NCI-H460 (cell line): ENCODE measurements around the gene ACSL5. TPM values are rescaled to one million over a fixed set of nuclear protein-coding genes. Genes with fewer than 3 reads are reported as not detected.

Experiments used
- DNase-seq: peaks from one replicate; pipeline ENCODE4 v3.0.0-alpha.2; 2016; ENCODE audit warnings: low read depth; ENCODE audit errors: extremely low read depth
- polyA plus RNA-seq: library from polyadenylated mRNA; depleted of rRNA; stranded (reverse); fragments of >200 nt; gene quantifications from 2 replicates; pipeline ENCODE4 v1.2.3, GENCODE V29; 2014; cell fraction: nucleus; rRNA removed
- total RNA-seq: library from RNA; depleted of rRNA; stranded (reverse); fragments of >200 nt; shearing (Covaris generic); gene quantifications from 2 replicates; pipeline ENCODE4 v1.2.3, GENCODE V29; 2014; rRNA removed

The ACSL5 gene, protein sequence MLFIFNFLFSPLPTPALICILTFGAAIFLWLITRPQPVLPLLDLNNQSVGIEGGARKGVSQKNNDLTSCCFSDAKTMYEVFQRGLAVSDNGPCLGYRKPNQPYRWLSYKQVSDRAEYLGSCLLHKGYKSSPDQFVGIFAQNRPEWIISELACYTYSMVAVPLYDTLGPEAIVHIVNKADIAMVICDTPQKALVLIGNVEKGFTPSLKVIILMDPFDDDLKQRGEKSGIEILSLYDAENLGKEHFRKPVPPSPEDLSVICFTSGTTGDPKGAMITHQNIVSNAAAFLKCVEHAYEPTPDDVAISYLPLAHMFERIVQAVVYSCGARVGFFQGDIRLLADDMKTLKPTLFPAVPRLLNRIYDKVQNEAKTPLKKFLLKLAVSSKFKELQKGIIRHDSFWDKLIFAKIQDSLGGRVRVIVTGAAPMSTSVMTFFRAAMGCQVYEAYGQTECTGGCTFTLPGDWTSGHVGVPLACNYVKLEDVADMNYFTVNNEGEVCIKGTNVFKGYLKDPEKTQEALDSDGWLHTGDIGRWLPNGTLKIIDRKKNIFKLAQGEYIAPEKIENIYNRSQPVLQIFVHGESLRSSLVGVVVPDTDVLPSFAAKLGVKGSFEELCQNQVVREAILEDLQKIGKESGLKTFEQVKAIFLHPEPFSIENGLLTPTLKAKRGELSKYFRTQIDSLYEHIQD
- total RNA-seq: not detected in 2 replicates
- polyA plus RNA-seq: not detected in 2 replicates

DNA sequence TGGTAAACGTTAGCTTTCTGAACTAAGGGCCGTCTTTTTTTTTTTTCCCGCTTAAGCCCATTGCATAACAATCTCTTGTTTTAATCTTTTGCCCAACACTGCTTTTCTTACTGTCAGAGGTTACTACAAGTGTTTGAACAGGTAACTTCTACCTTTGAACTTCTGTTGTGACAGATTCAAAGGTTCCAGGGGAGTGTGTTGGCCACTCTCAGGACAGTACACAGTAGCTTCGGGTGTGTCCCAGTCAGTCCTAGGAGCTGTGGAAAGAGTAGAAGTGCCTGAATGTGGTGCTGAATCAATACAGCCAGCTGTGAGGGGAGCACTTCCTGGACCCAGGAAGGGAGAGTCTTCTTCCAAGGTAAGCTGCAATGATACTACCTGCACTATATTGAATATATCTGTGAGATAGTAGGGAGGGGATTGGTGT is at the start of gene ACSL5:
Gene ACSL5, plus strand, starts transcription at position 205 of the 427 bp plus-strand sequence. CDS start 20,831 bp downstream, outside the sequence.
- no peak for DNase-seq

DNA sequence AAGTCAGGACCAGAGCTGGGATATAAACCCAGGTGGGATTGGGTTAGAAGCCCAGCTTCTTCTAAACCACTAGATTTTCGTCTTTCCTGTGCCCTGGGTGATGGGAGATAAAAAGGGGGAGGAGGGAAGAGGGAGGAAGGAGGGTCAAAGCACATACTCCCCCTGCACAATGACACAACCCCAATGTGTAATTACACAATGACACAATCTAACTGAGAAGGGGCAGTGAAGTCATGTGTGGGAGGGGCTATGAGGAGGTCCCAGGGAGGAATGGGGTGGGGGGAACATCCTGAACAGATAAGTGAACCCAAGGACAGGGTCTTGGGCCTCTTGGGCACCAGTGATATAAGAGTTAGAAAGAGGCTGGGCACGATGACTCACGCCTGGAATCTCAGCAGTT is 46.2 kb upstream of the ACSL5 start:
- DNase-seq: no peak

DNA sequence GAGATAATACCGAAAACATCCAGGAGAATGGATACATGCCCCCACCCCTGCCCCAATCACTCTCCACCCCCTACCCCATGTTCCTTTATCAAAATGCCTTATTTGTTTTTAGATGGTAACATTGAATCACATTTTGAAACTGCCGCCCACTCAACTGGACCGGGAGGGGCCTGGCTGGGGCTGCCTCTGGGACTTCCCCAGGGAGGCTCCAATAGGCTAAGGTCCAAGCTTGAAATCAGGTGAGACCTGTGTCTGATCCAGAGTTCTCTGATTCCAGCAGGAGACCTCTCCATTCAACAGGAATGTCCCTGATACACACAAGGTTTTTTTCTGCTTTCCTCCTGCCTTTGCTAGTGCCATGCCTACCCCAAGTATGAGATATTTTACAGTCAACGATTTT is 43.8 kb upstream of the ACSL5 start:
- no peak for DNase-seq

DNA sequence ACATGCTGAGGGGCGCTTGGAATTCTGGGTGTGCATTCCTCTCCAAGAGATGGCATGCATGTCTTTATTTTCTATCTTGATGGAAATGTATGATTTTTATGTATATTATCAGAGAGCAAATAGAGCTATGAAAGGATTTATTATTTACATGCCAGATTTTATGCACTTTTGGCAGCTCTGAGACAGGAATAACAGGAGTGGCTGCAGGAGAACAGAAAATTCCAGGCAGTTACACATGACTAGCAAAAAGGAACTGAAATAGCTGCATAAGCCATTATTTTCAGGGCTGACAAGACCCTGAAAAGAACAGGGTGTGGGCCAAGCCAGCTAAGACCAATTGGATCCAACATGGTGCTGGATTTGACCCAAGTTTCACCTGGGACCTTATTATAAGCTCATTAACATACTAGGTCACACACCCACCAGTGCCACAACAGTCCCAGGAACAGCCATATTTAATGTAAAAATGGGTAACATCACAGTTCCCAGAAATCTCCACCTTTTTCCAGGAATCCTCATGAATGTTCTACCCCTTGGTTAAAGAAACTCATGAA is 43.2 kb upstream of the ACSL5 start:
- no peak for DNase-seq

DNA sequence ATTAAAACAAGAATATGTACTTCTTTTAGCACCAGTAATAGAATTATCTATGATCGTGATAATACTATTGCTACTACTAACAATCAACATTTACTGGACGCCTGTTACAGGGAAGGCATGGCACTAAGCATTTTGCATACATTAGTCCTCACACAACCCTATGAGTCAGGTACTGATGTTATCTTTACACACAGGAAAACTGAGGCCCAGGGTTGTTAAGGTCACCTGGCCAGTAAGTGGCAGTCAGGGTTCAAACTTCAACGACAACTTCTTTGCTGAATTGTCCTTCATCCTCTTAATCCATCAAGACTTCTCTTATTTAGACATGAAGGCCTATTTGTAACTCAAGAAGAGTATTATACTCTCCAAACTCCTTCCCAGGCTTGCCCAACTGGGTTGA is 41.9 kb upstream of the ACSL5 start:
- DNase-seq: no peak

DNA sequence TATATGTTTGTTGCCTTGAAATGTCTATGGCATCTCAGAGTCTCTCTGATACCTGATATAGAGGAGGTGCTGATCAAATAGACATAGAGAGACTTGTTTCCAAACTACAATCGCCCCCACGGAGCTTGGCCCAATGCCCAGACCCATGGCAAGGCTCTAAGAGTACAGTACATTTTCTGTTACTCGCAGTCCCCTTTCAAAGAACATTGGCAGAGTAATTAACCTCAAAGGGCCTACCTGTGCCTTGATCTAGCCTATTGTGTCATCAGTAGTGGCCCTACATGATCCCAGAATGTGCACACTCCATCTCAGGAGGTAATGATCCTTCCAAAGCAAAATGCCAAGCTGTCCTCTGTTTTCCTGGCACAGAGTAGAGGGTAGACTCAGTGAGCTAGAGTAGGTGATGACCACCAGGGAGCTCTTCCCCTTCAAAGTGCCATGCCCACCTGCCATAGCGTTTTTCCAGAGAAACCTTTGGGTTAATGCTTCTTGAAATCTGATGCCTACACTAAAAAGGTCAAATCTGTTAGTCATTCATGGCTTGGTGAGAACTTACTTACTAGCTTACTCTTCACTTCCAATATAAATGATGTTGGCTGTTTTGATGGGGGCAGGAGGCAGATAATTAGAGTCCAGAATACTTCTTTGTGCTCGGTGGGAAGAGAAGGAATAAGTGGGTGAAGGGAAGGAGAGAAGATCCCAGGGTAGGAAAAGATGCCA is 41.2 kb upstream of the ACSL5 start:
- DNase-seq: no peak

DNA sequence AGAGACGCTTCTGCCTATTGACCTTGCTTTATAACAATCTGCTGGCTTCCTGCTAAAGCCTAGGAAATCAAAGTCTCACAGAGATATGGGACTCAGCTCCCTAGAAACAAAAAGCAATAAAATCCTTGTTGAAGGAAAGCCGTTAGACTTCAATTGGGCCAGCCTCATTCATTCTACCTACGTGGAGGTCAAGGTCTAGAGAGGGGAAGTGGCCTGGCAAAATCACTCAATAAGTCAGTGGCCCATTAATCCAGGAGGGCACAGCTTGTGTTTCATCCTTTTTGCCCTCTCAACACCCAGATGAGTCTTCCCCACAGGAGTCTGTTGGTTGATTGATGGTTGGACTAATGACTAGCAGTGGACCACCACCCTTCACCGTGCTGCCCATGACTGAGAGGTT is 40.5 kb upstream of the ACSL5 start:
- DNase-seq: no peak

DNA sequence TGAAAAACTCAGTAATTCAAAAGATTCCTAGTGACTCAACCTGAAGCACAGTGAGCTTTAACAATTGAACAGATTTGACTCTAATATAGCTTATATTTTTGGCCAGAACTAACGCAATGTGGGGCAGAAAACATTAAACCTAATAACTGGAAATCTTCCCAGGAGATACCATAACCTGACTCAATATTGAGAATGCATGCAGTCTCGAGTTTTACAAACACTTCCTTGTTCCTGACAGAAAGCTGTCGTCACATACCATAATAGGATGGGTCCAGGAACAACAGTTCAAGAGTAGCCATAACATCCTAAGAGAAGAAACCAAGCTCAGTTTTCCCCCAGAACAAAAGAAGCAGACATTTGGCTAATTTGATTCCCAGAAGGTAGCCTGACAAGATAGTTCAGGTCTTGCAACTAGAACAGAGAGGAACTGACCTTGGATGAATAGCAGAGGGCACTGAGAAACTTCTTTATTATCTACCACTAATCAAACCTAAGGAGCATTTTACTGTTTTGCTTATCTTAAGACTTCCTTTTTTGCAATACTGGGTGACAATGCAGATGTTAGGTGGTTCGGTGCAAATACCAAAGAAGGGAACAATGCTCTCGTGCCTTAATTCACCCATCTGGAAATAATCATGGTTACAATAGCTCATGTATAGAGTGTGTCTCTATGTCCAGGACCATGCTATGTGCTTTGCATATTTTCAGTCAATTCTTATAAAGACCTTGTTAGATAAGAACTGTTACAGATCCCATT is 38.6 kb upstream of the ACSL5 start:
- no peak for DNase-seq

DNA sequence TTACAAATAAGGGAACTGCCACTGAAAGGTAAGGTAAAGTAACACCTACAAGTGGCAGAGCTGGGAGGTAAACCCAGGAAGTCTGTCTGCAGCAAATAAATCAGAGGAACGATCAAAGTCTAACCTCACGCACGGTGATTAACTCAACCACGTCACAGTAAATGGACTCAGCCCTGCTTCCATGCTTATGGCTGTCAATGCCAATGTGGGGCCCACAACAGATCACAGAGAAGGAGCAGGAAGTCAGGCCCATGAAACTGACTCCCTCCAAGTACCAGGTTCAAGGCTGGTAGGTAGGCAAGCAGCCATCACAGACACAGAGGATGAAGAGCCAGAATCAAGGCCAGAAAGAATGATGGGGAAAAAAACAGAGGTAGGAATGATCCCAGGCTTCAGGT is 38.0 kb upstream of the ACSL5 start:
- DNase-seq: no peak

DNA sequence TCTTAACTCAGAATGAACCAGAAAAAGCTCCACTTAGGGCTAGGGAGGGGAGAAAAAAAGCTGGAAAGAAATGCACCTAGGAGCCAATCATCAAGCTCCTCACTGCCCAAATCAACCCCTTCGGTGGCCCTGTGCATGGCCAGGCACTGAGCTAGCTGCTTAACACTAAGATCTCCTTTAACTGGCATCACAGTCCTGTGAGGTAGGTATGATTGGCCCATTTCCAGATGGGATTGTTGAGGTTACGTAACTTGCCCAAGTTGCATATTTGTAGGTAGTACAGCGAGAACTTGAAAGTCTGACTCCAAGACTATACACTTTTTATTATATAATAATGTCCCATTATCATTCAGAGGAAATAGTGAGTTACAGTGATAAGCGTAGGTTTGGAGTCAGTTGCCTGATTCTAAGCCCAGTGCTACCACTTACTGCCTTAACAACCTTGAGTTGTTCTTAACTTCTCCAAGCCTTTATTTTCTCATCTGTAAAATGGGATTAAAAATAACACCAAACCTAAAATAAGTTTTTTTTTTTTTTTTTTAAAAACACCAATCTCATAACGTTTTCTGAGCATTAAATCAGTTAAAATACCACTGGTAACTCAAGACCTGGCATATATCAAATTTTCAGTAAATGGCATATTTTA is 37.2 kb upstream of the ACSL5 start:
- DNase-seq: no peak

DNA sequence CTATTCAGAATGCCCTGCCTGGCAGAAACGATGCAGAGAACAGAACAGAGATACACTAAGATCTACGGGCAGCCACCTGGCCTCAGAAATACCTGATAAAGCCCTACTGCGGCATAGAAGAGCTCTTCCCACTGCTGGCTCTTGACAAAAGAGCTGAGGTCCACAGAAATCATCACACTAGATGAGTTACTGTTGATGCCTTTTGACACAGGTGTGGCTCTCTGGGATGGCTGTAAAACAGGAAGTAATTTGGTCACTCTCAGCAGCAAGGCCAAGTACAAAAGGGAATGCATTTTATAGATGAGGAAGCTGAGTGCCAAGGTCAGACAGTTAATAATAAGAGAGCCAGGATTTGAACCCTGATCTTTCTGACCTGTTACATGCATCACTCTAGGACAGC is 35.0 kb upstream of the ACSL5 start:
- DNase-seq: no peak

DNA sequence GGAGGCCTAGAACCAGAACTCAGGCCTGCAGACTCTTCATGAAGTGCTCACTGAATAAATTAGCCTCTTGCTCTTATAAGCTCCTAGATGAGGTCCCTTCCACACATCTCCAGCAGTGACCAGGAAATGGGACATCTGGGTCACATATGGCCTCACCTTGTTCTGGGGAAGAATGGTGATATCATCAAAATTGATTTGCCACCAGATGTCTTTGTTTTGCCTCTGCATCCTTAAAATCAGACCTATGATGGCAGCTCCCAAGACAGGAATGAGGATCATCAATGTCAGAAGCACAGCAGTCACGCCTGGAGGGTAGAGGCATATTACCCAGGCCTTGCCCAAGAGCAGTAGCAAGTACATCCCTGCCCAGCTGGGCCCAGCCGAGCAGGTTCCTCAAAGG is 33.3 kb upstream of the ACSL5 start:
- DNase-seq: no peak

DNA sequence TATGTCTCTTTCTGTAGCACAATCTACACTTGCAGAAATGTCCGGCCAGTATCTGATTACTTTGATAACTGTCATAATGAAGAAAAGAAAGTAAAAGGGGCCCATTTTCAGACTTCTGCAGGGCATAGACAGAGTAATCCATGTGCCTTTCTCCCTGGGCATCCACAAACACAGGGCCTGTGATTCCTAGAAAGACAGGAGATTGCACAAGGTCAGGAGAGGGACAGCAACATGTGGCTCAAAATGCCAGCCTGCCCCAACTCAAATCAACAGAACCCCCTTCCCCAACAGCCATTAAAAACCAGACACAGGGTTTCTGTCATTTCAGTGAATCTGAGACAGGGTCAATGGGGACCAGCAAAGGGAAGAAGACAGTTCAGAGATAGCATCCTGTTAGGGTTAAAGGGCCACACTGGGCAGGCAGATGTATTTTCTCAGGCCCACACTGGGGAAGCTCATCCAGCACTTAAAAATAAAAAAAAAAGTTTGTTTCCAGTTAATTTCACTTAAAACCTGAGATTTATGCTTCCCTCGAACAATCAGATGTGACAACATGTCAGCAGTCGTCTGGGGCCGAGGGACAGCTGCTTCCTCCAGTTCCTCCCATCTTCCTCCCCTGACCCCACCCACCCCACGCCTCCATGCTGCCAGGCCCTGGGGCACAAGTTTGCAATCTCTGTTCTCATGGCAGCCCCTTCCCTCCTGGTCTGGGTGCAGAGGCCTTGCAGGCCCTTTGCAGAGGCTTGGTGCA is 30.7 kb upstream of the ACSL5 start:
- DNase-seq: no peak

DNA sequence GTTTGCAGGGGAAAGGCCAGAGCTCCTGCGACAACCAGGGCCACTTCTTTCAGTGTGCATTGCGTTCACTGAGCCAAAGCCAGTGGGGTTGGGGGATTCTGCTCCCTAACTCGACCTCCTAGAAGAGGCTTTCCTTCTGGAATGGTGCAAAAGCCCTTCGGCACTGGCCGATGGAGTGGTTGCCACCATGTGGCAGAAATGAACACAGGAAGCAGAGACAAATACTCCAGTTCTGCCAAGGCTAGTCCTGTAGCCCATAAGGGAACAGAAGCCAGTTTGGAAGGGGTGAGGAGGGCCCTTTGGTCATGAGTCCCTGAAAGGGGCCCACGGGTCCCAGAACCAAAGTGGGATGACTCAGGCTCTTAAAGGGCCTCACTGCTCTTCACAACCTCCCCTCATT is 29.7 kb upstream of the ACSL5 start:
- DNase-seq: no peak

DNA sequence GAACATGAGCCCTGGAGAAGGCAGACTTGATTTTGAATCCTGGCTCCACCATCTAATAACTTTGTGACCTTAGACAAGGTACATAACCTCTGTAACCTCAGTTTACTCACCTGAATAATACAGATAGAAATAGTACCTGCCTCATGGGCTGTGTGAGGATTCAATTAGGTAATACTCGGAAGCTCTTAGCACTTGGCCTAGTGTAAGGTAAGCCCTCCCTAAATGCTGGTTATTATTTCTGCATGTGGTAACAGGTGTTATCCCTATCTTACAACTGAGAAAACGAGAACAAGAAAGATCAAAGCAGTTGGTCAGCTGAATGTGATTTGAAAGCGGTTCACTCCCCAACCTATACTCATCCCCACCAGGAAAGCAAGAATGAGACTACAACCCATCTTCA is 28.7 kb upstream of the ACSL5 start:
- DNase-seq: no peak

DNA sequence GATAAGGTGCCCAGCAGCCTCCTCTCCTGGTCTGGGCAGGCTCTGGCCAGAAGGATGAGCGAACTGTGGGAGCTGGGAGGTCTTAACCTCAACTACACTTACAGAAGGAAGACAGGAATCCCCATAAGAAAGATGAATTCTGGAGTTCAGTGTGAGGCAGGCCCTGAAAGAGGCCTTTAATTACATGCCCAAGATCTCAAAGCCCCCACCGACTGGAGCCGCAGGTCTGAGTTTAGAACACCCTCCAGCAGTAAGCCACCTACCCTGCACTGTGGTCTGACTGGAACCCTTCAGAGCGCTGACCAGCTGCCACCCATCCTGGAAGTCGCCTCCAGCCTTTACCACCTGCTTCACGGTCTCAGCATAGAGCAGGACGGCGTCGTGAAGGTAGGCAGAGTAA is 28.2 kb upstream of the ACSL5 start:
- no peak for DNase-seq

DNA sequence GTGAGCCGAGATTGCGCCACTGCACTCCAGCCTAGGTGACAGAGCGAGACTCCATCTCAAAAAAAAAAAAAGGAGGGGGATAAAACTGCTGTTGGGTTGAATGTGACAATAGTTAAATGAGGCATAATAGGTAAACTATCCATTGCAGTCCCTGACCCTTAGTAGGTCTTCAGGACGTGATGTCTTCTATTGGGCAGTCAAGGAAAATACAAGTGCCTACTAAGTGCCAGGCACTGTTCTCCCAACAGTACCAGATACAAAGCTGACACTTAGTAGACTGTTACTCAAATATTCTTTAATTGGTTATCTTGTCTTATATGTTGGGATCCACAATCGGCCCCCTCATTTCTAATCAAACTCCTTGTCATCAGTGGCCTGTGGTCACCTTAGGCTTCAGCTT is 27.1 kb upstream of the ACSL5 start:
- no peak for DNase-seq

DNA sequence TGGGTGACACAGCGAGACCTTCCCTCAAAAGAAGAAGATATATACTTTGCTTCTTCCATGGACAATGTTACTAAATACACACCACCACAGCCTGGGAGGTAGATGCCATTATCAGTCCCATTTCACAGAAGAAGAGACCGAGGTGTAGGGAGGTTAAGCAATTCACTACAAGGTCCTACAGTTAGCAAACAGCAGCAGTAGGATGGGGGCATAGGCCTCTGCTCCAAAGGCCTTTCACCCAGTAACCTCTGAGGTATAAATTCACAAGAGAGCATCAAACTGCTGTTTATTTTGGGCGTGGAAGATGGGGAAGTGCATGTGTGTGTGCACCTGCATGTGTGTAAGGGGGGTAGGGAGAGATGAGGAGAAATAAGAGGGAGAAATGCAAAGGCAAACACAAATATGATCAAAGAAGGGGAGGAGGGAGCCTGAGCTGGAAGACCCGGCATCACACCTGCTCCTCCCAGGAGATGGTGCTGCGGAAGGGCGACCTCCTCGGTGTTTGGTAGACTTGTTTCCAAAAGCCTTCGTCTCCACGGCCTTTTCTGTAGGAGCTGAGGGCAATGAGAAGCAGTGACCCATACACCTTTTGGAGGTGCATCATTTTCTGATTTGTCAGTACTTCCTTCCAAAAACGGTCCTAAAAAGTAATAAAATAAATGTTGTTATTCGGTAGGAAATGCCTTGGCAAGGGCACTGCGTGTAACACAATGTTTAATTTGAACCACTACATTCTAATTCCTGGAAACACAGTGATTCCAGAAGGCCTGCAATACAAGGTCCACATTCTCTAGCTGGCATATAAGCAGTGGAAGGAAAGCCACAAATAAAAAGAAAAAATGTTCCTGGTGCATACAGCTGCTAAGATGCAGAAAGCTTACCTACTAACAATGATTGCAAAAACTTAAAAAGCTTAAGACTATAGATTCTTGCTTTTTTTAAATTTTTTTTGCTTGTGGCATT is 25.9 kb upstream of the ACSL5 start:
- no peak for DNase-seq
